OCI-LY1 (cell line): ENCODE data around the gene TOM1.

Experiments used
- EZH2 ChIP-seq: fragments of 200-600 bp; sonication (generic), shearing (Covaris generic); IDR thresholded peaks from 2 replicates; pipeline ENCODE4 v1.8.0; 2017; ENCODE audit warnings: borderline replicate concordance, mixed run types, mild to moderate bottlenecking, antibody characterized with exemption, low read length, moderate library complexity, mixed read lengths
- TF ChIP-seq, protein P1 (sequence below): fragments of 200-600 bp; sonication (generic), shearing (Covaris generic); IDR thresholded peaks from 2 replicates; pipeline ENCODE4 v1.5.1; 2017; ENCODE audit warnings: mild to moderate bottlenecking, antibody characterized with exemption, low read length, moderate library complexity, mixed read lengths

DNA sequence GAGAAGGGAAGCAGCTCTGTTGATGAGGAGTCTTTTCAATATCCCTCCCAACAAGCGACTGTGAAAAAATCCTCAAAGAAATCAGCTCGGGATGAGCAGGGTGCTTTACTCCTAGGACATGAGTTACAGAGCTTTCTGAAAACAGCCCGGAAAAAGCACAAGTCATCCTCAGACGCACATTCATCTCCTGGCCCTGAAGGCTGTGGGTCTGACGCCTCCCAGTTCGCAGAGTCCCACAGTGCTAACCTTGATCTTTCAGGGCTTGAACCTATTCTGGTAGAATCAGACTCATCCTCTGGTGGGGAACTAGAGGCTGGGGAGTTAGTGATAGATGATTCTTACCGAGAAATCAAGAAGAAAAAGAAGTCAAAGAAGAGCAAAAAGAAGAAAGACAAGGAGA, 34.7 kb upstream of the TOM1 start:
- TF ChIP-seq, protein P1, sequence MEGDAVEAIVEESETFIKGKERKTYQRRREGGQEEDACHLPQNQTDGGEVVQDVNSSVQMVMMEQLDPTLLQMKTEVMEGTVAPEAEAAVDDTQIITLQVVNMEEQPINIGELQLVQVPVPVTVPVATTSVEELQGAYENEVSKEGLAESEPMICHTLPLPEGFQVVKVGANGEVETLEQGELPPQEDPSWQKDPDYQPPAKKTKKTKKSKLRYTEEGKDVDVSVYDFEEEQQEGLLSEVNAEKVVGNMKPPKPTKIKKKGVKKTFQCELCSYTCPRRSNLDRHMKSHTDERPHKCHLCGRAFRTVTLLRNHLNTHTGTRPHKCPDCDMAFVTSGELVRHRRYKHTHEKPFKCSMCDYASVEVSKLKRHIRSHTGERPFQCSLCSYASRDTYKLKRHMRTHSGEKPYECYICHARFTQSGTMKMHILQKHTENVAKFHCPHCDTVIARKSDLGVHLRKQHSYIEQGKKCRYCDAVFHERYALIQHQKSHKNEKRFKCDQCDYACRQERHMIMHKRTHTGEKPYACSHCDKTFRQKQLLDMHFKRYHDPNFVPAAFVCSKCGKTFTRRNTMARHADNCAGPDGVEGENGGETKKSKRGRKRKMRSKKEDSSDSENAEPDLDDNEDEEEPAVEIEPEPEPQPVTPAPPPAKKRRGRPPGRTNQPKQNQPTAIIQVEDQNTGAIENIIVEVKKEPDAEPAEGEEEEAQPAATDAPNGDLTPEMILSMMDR, result no peak
- no peak for TF ChIP-seq EZH2
